Measurements from ENCODE around the gene RAB5IF. TPM values are rescaled to one million over a fixed set of nuclear protein-coding genes. Genes with fewer than 3 reads are reported as not detected.
A peak's percentile ranks its signal among the peaks of the same experiment; 100 is the strongest.
"Not testable (repeated sequence)": the region's sequence is repeated elsewhere in the genome, so short reads cannot be mapped to it uniquely, and the experiment has no call there.

RAB5IF gene
- total RNA-seq (10 to 100 TPM; 63.4 to 67.5 TPM), polyA plus RNA-seq (100 to 1,000 TPM; 162 to 212 TPM)

GRCh38 chr20:36605399-36606157 is at the start of gene RAB5IF:
RAB5IF (plus strand) TSS chr20:36605779; CDS start chr20:36605952, 173 bp downstream.
- H3K4me3 ChIP-seq (ENCODE audit: low read length in 2 of 2) = peak within 1 kb of the TSS; percentile 62 to 81
- peaks cover 1 to 40% of the 10 kb centered on the region in 2 donors for H3K36me3 Mint-ChIP-seq
- H3K9me3 ChIP-seq (ENCODE audit: control insufficient read depth in 1 of 2, low read length in 2 of 2) = no peaks in the 10 kb centered on the region
- peak within 1 kb of the TSS; percentile 91 to 98 (median 97) for H3K4me3 Mint-ChIP-seq
- CTCF ChIA-PET (ENCODE audit: partially characterized antibody) = interaction anchor here (0.5 to 5.1 kb wide), 20 partner anchors 10 to 203 kb away, joined by 3 to 70 read pairs (median 6); partner anchors contain the start of genes DSN1, SLA2 and TGIF2
- H3K4me1 Mint-ChIP-seq = peaks cover 15 to 43% (median 26%) of the 10 kb centered on the region in 4 donors
- peak; percentile 98 to 99 (median 99) for DNase-seq
- H3K27ac Mint-ChIP-seq = peak within 1 kb of the TSS; percentile 97 to 99 (median 98)
- intact Hi-C loops (cut with micrococcal nuclease) = loop anchor here (1.0 to 2.0 kb wide), 8 partner anchors 10 to 145 kb away; partner anchors contain the start of genes NDRG3 and TGIF2
- H3K27me3 Mint-ChIP-seq = peaks cover 1 to 2% of the 10 kb centered on the region in 2 donors
- no peaks in the 10 kb centered on the region for H3K27me3 ChIP-seq (ENCODE audit: insufficient read depth, low read length)
- peaks cover 0 to 2% (median 0%) of the 10 kb centered on the region in 8 donors for H3K9me3 Mint-ChIP-seq
- POLR2A ChIA-PET (ENCODE audit: partially characterized antibody) = interaction anchor here (0.6 to 12.7 kb wide), 24 partner anchors 9 to 574 kb away, joined by 3 to 153 read pairs (median 7); partner anchors contain the start of genes DSN1, MROH8, NDRG3 and RPN2
- peak within 1 kb of the TSS; percentile 98 for H3K27ac ChIP-seq (ENCODE audit: low read depth, low read length)
- peaks cover 30% of the 10 kb centered on the region for H3K4me1 ChIP-seq (ENCODE audit: insufficient read depth, low read length)
- peaks cover 21% of the 10 kb centered on the region for H3K36me3 ChIP-seq (ENCODE audit: insufficient read depth, low read length)

GRCh38 chr20:36562724-36563123 is 42.9 kb upstream of the RAB5IF start:
- H3K27ac Mint-ChIP-seq = peak overlapping the region in 1 of 7 donors; percentile 3
- peaks cover 2 to 8% (median 5%) of the 10 kb centered on the region in 4 donors for H3K4me1 Mint-ChIP-seq
- H3K36me3 ChIP-seq (ENCODE audit: insufficient read depth, low read length) = no peaks in the 10 kb centered on the region
- H3K4me3 Mint-ChIP-seq = no peak overlapping the region
- H3K27ac ChIP-seq (ENCODE audit: low read depth, low read length) = no peak overlapping the region
- H3K4me1 ChIP-seq (ENCODE audit: insufficient read depth, low read length) = no peaks in the 10 kb centered on the region
- H3K36me3 Mint-ChIP-seq = no peaks in the 10 kb centered on the region
- intact Hi-C loops (cut with micrococcal nuclease) = no loop called here
- no peaks in the 10 kb centered on the region for H3K27me3 ChIP-seq (ENCODE audit: insufficient read depth, low read length)
- no peak overlapping the region for H3K4me3 ChIP-seq (ENCODE audit: low read length in 2 of 2)
- H3K27me3 Mint-ChIP-seq = no peaks in the 10 kb centered on the region
- H3K9me3 ChIP-seq (ENCODE audit: control insufficient read depth in 1 of 2, low read length in 2 of 2) = peaks cover 0 to 4% of the 10 kb centered on the region in 2 donors
- H3K9me3 Mint-ChIP-seq = peaks cover 0 to 6% (median 2%) of the 10 kb centered on the region in 8 donors
- ChIA-PET POLR2A (ENCODE audit: partially characterized antibody) (interaction anchor here (1.8 kb wide), 1 partner anchor 11 kb away, joined by 8 read pairs; the partner anchor contains the start of gene TGIF2), CTCF (ENCODE audit: partially characterized antibody) (interaction anchor here (1.2 to 1.3 kb wide), 2 partner anchors 52 to 193 kb away, joined by 4 read pairs; no protein-coding TSS in a partner anchor)
- no peak for DNase-seq

GRCh38 chr20:36563374-36563773 is 42.2 kb upstream of the RAB5IF start:
- H3K36me3 ChIP-seq (ENCODE audit: insufficient read depth, low read length) = no peaks in the 10 kb centered on the region
- ChIA-PET POLR2A (ENCODE audit: partially characterized antibody) (no interaction called here), CTCF (ENCODE audit: partially characterized antibody) (no interaction called here)
- DNase-seq = no peak
- H3K4me3 ChIP-seq (ENCODE audit: low read length in 2 of 2) = no peak overlapping the region
- no peaks in the 10 kb centered on the region for H3K4me1 ChIP-seq (ENCODE audit: insufficient read depth, low read length)
- H3K4me1 Mint-ChIP-seq = peaks cover 2 to 8% (median 5%) of the 10 kb centered on the region in 4 donors
- H3K4me3 Mint-ChIP-seq = no peak overlapping the region
- H3K27me3 ChIP-seq (ENCODE audit: insufficient read depth, low read length) = no peaks in the 10 kb centered on the region
- H3K27me3 Mint-ChIP-seq = no peaks in the 10 kb centered on the region
- peaks cover 0 to 4% of the 10 kb centered on the region in 2 donors for H3K9me3 ChIP-seq (ENCODE audit: control insufficient read depth in 1 of 2, low read length in 2 of 2)
- no peak overlapping the region for H3K27ac ChIP-seq (ENCODE audit: low read depth, low read length)
- no peaks in the 10 kb centered on the region for H3K36me3 Mint-ChIP-seq
- peaks cover 0 to 6% (median 2%) of the 10 kb centered on the region in 8 donors for H3K9me3 Mint-ChIP-seq
- peak overlapping the region in 1 of 7 donors; percentile 4 for H3K27ac Mint-ChIP-seq
- intact Hi-C loops (cut with micrococcal nuclease) = no loop called here

- CTCF ChIA-PET (ENCODE audit: partially characterized antibody); H3K9me3 Mint-ChIP-seq; H3K4me1 ChIP-seq (ENCODE audit: insufficient read depth, low read length); H3K36me3 ChIP-seq (ENCODE audit: insufficient read depth, low read length); POLR2A ChIA-PET (ENCODE audit: partially characterized antibody); H3K27me3 Mint-ChIP-seq; H3K27me3 ChIP-seq (ENCODE audit: insufficient read depth, low read length); intact Hi-C loops (cut with micrococcal nuclease); H3K4me3 ChIP-seq (ENCODE audit: low read length in 2 of 2); H3K27ac ChIP-seq (ENCODE audit: low read depth, low read length); H3K4me1 Mint-ChIP-seq; H3K36me3 Mint-ChIP-seq; H3K9me3 ChIP-seq (ENCODE audit: control insufficient read depth in 1 of 2, low read length in 2 of 2); DNase-seq: not testable (repeated sequence)
- Mint-ChIP-seq H3K4me3 (peak overlapping the region in 1 of 8 donors; percentile 8), H3K27ac (peak overlapping the region in 3 of 7 donors; percentile 18 to 76 (median 23))
Observed at GRCh38 chr20:36564078-36564725, 41.4 kb upstream of the RAB5IF start.

GRCh38 chr20:36564726-36565121 is 40.9 kb upstream of the RAB5IF start:
- H3K4me1 ChIP-seq (ENCODE audit: insufficient read depth, low read length); H3K9me3 ChIP-seq (ENCODE audit: control insufficient read depth in 1 of 2, low read length in 2 of 2); H3K27ac ChIP-seq (ENCODE audit: low read depth, low read length); POLR2A ChIA-PET (ENCODE audit: partially characterized antibody); intact Hi-C loops (cut with micrococcal nuclease); H3K36me3 ChIP-seq (ENCODE audit: insufficient read depth, low read length); H3K36me3 Mint-ChIP-seq; H3K27me3 Mint-ChIP-seq; H3K27me3 ChIP-seq (ENCODE audit: insufficient read depth, low read length); CTCF ChIA-PET (ENCODE audit: partially characterized antibody); H3K4me1 Mint-ChIP-seq; H3K9me3 Mint-ChIP-seq; H3K4me3 ChIP-seq (ENCODE audit: low read length in 2 of 2): not testable (repeated sequence)
- peak in 1 of 5 donors; percentile 24 for DNase-seq
- Mint-ChIP-seq H3K27ac (peak overlapping the region in 3 of 7 donors; percentile 30 to 58 (median 30)), H3K4me3 (peak overlapping the region in 1 of 8 donors; percentile 60)

- H3K27me3 Mint-ChIP-seq = no peaks in the 10 kb centered on the region
- ChIA-PET CTCF (ENCODE audit: partially characterized antibody) (no interaction called here), POLR2A (ENCODE audit: partially characterized antibody) (no interaction called here)
- no peak overlapping the region for H3K4me3 Mint-ChIP-seq
- no peaks in the 10 kb centered on the region for H3K36me3 Mint-ChIP-seq
- intact Hi-C loops (cut with micrococcal nuclease) = no loop called here
- H3K27ac Mint-ChIP-seq = peak overlapping the region in 1 of 7 donors; percentile 35
- DNase-seq = no peak
- no peaks in the 10 kb centered on the region for H3K27me3 ChIP-seq (ENCODE audit: insufficient read depth, low read length)
- no peaks in the 10 kb centered on the region for H3K36me3 ChIP-seq (ENCODE audit: insufficient read depth, low read length)
- no peak overlapping the region for H3K4me3 ChIP-seq (ENCODE audit: low read length in 2 of 2)
- no peak overlapping the region for H3K27ac ChIP-seq (ENCODE audit: low read depth, low read length)
- H3K9me3 Mint-ChIP-seq = peaks cover 0 to 6% (median 2%) of the 10 kb centered on the region in 8 donors
- H3K9me3 ChIP-seq (ENCODE audit: control insufficient read depth in 1 of 2, low read length in 2 of 2) = peaks cover 0 to 4% of the 10 kb centered on the region in 2 donors
- H3K4me1 ChIP-seq (ENCODE audit: insufficient read depth, low read length) = no peaks in the 10 kb centered on the region
- peaks cover 2 to 9% (median 7%) of the 10 kb centered on the region in 4 donors for H3K4me1 Mint-ChIP-seq
Observed at GRCh38 chr20:36565520-36565919, 40.1 kb upstream of the RAB5IF start.

Measured in CD4-positive, alpha-beta memory T cell (primary cell).